ENCODE data around the gene FBXO5. TPM values are rescaled to one million over a fixed set of nuclear protein-coding genes. Genes with fewer than 3 reads are reported as not detected.

The FBXO5 gene
- total and polyA plus RNA-seq, 9 donors = 2.9 to 10.4 (median 5.5) TPM

DNA sequence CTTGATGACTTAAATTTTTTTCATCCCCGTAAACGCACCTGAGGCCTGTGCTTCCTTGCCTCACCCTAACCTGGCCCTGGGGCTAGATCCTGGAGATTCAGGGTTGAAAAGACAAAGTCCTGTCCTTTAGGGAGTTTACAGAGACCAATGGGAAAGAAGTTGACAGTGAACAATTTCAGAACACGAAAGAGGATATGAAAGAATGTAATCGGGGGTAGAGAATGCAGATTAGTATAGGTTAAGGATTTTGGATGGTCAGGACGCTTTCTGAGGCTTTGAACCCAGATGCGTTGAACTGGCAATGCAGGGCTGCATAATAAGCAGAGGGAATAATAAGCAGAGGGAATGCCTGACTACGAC, 1.7 kb upstream of the FBXO5 start:
- H3K27ac ChIP-seq = peak overlapping the region in 1 of 2 donors; percentile 88
- no peaks in the 10 kb centered on the region for H3K36me3 ChIP-seq
- TF ChIP-seq POLR2A (IDR thresholded peaks at IDR 0.05) (no peak), EP300 (IDR thresholded peaks at IDR 0.05) (no peak)
- TF ChIP-seq, protein P1, sequence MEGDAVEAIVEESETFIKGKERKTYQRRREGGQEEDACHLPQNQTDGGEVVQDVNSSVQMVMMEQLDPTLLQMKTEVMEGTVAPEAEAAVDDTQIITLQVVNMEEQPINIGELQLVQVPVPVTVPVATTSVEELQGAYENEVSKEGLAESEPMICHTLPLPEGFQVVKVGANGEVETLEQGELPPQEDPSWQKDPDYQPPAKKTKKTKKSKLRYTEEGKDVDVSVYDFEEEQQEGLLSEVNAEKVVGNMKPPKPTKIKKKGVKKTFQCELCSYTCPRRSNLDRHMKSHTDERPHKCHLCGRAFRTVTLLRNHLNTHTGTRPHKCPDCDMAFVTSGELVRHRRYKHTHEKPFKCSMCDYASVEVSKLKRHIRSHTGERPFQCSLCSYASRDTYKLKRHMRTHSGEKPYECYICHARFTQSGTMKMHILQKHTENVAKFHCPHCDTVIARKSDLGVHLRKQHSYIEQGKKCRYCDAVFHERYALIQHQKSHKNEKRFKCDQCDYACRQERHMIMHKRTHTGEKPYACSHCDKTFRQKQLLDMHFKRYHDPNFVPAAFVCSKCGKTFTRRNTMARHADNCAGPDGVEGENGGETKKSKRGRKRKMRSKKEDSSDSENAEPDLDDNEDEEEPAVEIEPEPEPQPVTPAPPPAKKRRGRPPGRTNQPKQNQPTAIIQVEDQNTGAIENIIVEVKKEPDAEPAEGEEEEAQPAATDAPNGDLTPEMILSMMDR (IDR thresholded peaks at IDR 0.05) = no peak
- H3K4me3 ChIP-seq = peak overlapping the region; percentile 74
- H3K4me1 ChIP-seq (ENCODE audit: insufficient read depth) = peaks cover 5% of the 10 kb centered on the region
- intact Hi-C loops (cut with DNase I) = no loop called here
- WGBS, 3 donors = 5 to 6% (median 5%) methylated on average over 7 of the region's 7 CpGs
- H3K27me3 ChIP-seq = no peaks in the 10 kb centered on the region
- DNase-seq = no peak
- no peaks in the 10 kb centered on the region for H3K9me3 ChIP-seq

DNA sequence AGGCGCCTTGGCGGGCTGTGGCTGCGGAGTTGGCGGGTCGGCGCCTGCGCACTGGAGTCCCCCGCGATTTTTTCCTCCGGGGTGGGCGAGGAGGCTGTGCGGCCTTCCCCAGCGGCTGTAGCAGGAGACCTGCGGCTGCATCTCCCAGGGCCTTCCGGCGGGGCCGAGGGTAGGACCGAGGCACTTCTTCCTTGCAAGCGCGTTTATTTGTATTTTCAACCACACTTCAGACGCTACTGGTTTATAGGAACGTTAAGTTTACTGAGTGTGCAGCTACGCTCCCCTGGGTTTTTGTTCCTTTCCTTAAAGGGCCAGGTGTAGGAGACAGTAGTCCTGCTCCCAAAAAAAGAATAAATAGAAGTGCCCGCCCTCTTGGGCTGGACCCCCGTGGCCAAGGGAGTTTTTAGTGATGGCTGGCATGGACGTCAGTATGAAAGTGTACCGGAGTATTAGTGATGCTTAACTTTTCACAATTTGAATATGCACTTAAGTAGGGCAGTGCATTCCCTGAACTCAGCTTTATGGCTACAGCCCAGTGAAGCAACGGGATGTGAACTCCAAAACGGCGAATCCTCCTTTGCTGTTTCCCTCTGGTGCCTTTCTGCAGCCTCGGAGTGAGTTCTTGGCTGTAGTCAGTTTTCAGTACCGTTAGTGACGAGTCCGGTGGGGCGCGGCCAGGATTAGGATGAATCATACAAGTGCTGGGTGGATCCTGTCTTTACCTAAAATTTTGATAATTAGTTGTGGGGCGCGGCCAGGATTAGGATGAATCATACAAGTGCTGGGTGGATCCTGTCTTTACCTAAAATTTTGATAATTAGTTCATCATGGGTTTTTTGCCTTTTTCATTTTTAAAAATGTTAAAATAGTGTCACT, 1.0 kb upstream of the FBXO5 start:
- 0% methylated on average over 38 of the region's 38 CpGs for WGBS, 3 donors
- Histone ChIP-seq H3K36me3 (no peaks in the 10 kb centered on the region), H3K9me3 (no peaks in the 10 kb centered on the region), H3K27ac (peak overlapping the region; percentile 61 to 88), H3K4me3 (peak overlapping the region; percentile 74), H3K27me3 (no peaks in the 10 kb centered on the region), H3K4me1 (ENCODE audit: insufficient read depth) (peaks cover 5% of the 10 kb centered on the region)
- TF ChIP-seq, protein P1 (IDR thresholded peaks at IDR 0.05) = no peak
- TF ChIP-seq POLR2A (IDR thresholded peaks at IDR 0.05) = peak; percentile 3
- peak; percentile 84 to 97 (median 88) for DNase-seq
- intact Hi-C loops (cut with DNase I) = loop anchor here in 1 of 4 donors (2.0 kb wide), 1 partner anchor 19 kb away; the partner anchor contains the start of gene MTRF1L

DNA sequence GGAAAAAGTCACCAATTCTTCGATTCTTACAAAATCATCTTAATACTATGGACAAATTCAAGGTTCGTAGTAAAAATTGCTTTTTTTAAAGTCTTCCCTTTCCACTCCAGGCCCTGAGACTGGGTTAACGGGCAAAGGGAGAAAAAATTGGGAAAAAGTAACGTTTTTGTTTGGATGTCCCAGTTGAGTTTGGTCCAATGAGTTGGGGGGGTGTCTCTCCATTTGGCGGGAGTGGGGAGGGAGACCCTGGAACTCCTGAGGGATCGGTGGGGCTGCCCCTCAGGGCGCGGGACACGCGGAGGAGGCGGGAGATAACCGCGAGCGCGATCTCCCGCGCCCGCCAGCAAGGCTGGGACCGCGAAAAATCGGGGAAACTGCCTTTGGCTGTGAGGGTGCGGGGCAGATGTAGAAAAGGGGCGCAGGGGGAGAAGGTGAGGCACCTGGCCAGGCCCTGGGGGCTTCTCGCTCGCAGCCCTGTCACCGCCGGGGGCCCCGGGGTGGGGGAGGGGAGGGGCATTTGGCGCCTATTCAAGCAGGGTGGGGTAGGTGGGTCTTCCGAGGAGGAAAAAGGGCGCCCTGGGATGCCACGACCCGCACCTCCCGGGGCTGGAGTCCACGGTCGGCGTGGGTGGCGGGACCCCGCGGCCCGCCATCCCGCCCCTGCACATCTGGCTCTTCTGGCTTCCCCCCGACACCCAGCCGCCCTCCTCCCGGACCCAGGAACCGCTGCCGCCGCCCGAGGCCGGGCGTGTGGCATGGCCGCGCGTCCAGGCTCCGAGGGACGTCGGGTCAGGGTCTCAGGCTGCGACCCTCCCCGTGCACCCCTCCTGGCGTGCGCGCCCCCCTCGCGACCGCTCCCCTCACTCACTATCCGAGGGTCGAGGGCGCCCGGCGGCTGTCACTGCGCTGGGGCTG, 595 bp downstream of the FBXO5 start:
- no peak for TF ChIP-seq POLR2A (IDR thresholded peaks at IDR 0.05)
- TF ChIP-seq EP300 (IDR thresholded peaks at IDR 0.05) = no peak
- TF ChIP-seq, protein P1 (IDR thresholded peaks at IDR 0.05) = no peak
- intact Hi-C loops (cut with DNase I) = loop anchor here in 1 of 4 donors (2.0 kb wide), 1 partner anchor 21 kb away; the partner anchor contains the start of gene MTRF1L
- peaks cover 5% of the 10 kb centered on the region for H3K4me1 ChIP-seq (ENCODE audit: insufficient read depth)
- no peaks in the 10 kb centered on the region for H3K36me3 ChIP-seq
- peak; percentile 18 to 71 (median 64) for DNase-seq
- no peaks in the 10 kb centered on the region for H3K27me3 ChIP-seq
- no peaks in the 10 kb centered on the region for H3K9me3 ChIP-seq
- WGBS, 3 donors = 2 to 4% (median 4%) methylated on average over 62 to 71 of the region's 71 CpGs
- H3K4me3 ChIP-seq = peak overlapping the region; percentile 74
- H3K27ac ChIP-seq = no peak overlapping the region

DNA sequence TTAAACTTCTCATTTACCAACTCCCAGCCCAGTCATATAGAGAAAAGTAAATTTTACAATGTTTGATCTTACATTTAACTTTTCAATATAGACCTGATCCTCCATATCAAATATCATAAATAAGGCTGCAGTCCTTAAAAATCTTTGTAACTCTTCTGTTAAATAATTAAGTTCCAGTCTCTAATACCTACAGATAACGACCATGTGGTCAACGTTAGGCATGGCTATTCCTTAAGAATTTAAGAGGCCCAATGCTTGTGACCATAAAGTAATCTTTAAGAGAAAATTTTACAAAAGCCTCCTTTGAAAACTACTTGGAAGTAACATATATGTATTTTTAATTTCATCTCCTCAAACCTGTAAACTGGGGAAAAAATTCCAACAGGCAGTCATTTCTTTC, 1.6 kb downstream of the FBXO5 start:
- DNase-seq = no peak
- no peak overlapping the region for H3K27ac ChIP-seq
- no peaks in the 10 kb centered on the region for H3K9me3 ChIP-seq
- H3K27me3 ChIP-seq = no peaks in the 10 kb centered on the region
- H3K4me1 ChIP-seq (ENCODE audit: insufficient read depth) = peaks cover 5% of the 10 kb centered on the region
- intact Hi-C loops (cut with DNase I) = no loop called here
- WGBS, 3 donors = 42 to 50% (median 44%) methylated on average over 2 of the region's 2 CpGs
- H3K4me3 ChIP-seq = no peak overlapping the region
- no peaks in the 10 kb centered on the region for H3K36me3 ChIP-seq
- TF ChIP-seq EP300 (IDR thresholded peaks at IDR 0.05) (no peak), POLR2A (IDR thresholded peaks at IDR 0.05) (no peak)
- TF ChIP-seq, protein P1 (IDR thresholded peaks at IDR 0.05) = no peak

Measured in ovary (tissue), 9 donors.